Lung (tissue), 12 donors: ENCODE measurements around the gene SH3GL2. TPM values are rescaled to one million over a fixed set of nuclear protein-coding genes. Genes with fewer than 3 reads are reported as not detected.

ENCODE experiments used
- ATAC-seq: fragments of 200-7000 bp; cut with Tn5 transposase; one replicate; pipeline ENCODE4 v1.9.1; 2020; ENCODE audit warnings: moderate number of reproducible peaks; ENCODE audit not compliant: insufficient read depth, low FRiP score
- DNase-seq, 3 donors: peaks; one replicate each; pipeline ENCODE4 v3.0.0-alpha.2; 2013 to 2017
- H3K27ac ChIP-seq, 2 donors: one replicate each; pipeline ENCODE4 v1.5.1; 2013; ENCODE audit warnings: mild to moderate bottlenecking in 2 of 2, moderate library complexity in 2 of 2, control low read depth in 1 of 2, inconsistent platforms in 1 of 2, low read depth in 1 of 2, low read length in 1 of 2
- H3K27me3 ChIP-seq, 3 donors: one replicate each; pipeline ENCODE4 v1.5.1; 2013; ENCODE audit warnings: low read length in 2 of 3; ENCODE audit not compliant: control insufficient read depth in 3 of 3, insufficient read depth in 3 of 3
- H3K36me3 ChIP-seq, 4 donors: one replicate each; pipeline ENCODE4 v1.5.1; 2013; ENCODE audit warnings: low read length in 4 of 4, mild to moderate bottlenecking in 1 of 4, moderate library complexity in 1 of 4; ENCODE audit not compliant: control insufficient read depth in 4 of 4, insufficient read depth in 4 of 4
- H3K4me1 ChIP-seq, 5 donors: one replicate each; pipeline ENCODE4 v1.5.1; 2013; ENCODE audit warnings: low read length in 5 of 5, mild to moderate bottlenecking in 2 of 5, moderate library complexity in 1 of 5; ENCODE audit not compliant: control insufficient read depth in 5 of 5, insufficient read depth in 5 of 5
- H3K4me3 ChIP-seq: one replicate; pipeline ENCODE4 v1.5.1; 2013; ENCODE audit warnings: mild to moderate bottlenecking, control low read depth, moderate library complexity
- H3K9ac ChIP-seq, 2 donors: one replicate each; pipeline ENCODE4 v1.5.1; 2013; ENCODE audit warnings: low read length in 2 of 2, control low read depth in 1 of 2; ENCODE audit not compliant: insufficient read depth in 1 of 2
- H3K9me3 ChIP-seq, 4 donors: one replicate each; pipeline ENCODE4 v1.5.1; 2013; ENCODE audit warnings: low read length in 3 of 4, mild to moderate bottlenecking in 1 of 4, moderate library complexity in 1 of 4; ENCODE audit not compliant: control insufficient read depth in 4 of 4, insufficient read depth in 3 of 4
- CTCF ChIP-seq: IDR thresholded peaks from 2 replicates; pipeline ENCODE4 v1.5.1; 2012; ENCODE audit warnings: mild to moderate bottlenecking; ENCODE audit errors: control extremely low read depth, extremely low read depth
- WGBS, 2 donors: extraction: QIAGEN DNeasy Blood & Tissue Kit; methylation state at CpG; one replicate each; pipeline ENCODE4 v1.1.7; 2013; 5-methylcytosine and 5-hydroxymethylcytosine counted together
- polyA plus RNA-seq, 2 donors: library from polyadenylated mRNA; stranded (reverse); fragments of 200-250 nt; gene quantifications; one replicate each; pipeline ENCODE4 v1.2.1, GENCODE V29; 2013
- total RNA-seq, 2 donors: library from RNA; depleted of rRNA in 1 of 2; stranded (reverse); fragments of >200 nt in 1 of 2; gene quantifications; one replicate each; pipeline ENCODE4 v1.2.1, GENCODE V29; 2014 to 2021
- donor health status: control.
- donor health status: control.
- donor health status: Bipolar disorder and iron deficiency.
- donor health status: healthy.
- donor health status: DM: yes; HTN: yes; CAD: no.

SH3GL2 gene
- total and polyA plus RNA-seq, 4 donors = 0.07 to 2.9 (median 1.1) TPM

- WGBS, 2 donors = 64 to 74% methylated on average over 2 of the region's 2 CpGs
These were observed 4.5 kb upstream of the SH3GL2 start for GRCh38 chr9:17574342-17574741.

GRCh38 chr9:17578577-17578910 is 322 bp upstream of the SH3GL2 start:
- Histone ChIP-seq H3K4me1 (peaks cover 0 to 8% (median 3%) of the 10 kb centered on the region in 5 donors), H3K4me3 (peak overlapping the region; percentile 51), H3K9ac (no peak overlapping the region), H3K36me3 (no peaks in the 10 kb centered on the region), H3K27me3 (peaks cover 6 to 47% (median 39%) of the 10 kb centered on the region in 3 donors), H3K27ac (no peak overlapping the region), H3K9me3 (peaks cover 0 to 4% (median 0%) of the 10 kb centered on the region in 4 donors)
- ATAC-seq (no peak), DNase-seq (peak in 1 of 3 donors; percentile 7)
- 2 to 4% methylated on average over 16 to 17 of the region's 17 CpGs for WGBS, 2 donors
- no peak for TF ChIP-seq CTCF

More at GRCh38 chr9:17574342-17574741, 4.5 kb upstream of the SH3GL2 start:
- Histone ChIP-seq H3K27ac (no peak overlapping the region), H3K36me3 (no peaks in the 10 kb centered on the region), H3K9ac (no peak overlapping the region), H3K9me3 (peaks cover 0 to 2% (median 0%) of the 10 kb centered on the region in 4 donors), H3K4me3 (no peak overlapping the region), H3K4me1 (peaks cover 0 to 8% (median 3%) of the 10 kb centered on the region in 5 donors), H3K27me3 (peaks cover 6 to 18% (median 12%) of the 10 kb centered on the region in 3 donors)
- TF ChIP-seq CTCF = no peak
- ATAC-seq (no peak), DNase-seq (no peak)

GRCh38 chr9:17580119-17580518 is 1.3 kb downstream of the SH3GL2 start:
- WGBS, 2 donors = 72 to 81% methylated on average over 9 of the region's 9 CpGs
- H3K27me3 ChIP-seq = peaks cover 6 to 47% (median 39%) of the 10 kb centered on the region in 3 donors
- H3K36me3 ChIP-seq = no peaks in the 10 kb centered on the region
- H3K4me3 ChIP-seq = no peak overlapping the region
- H3K27ac ChIP-seq = no peak overlapping the region
- H3K4me1 ChIP-seq = peaks cover 0 to 8% (median 3%) of the 10 kb centered on the region in 5 donors
- no peak overlapping the region for H3K9ac ChIP-seq
- ATAC-seq (no peak), DNase-seq (no peak)
- H3K9me3 ChIP-seq = peaks cover 0 to 4% (median 0%) of the 10 kb centered on the region in 4 donors
- no peak for TF ChIP-seq CTCF

- WGBS, 2 donors = 61 to 63% methylated on average over 5 of the region's 5 CpGs
- Histone ChIP-seq H3K36me3 (no peaks in the 10 kb centered on the region), H3K27me3 (peaks cover 0 to 6% (median 4%) of the 10 kb centered on the region in 3 donors), H3K4me1 (no peaks in the 10 kb centered on the region), H3K27ac (no peak overlapping the region), H3K4me3 (no peak overlapping the region), H3K9me3 (no peaks in the 10 kb centered on the region), H3K9ac (no peak overlapping the region)
- no peak for TF ChIP-seq CTCF
- no peak for ATAC-seq
- no peak for DNase-seq
These were observed 8.2 kb downstream of the SH3GL2 start for GRCh38 chr9:17587113-17587512.
